GM08714 (cell line): ENCODE results near the gene BGN.

Experiments
- H3K4me3 ChIP-seq: fragments of 200-500 bp; sonication (Bioruptor generic); 2 replicates; pipeline ENCODE4 v1.5.1; 2014; ENCODE audit warnings: mild to moderate bottlenecking, low read length, inconsistent platforms
- ZNF274 ChIP-seq: IDR thresholded peaks from 2 replicates; pipeline ENCODE4 v1.6.1; 2012; ENCODE audit warnings: mild to moderate bottlenecking, low read depth, low read length

The BGN gene

GRCh38 chrX:153515435-153515834, 20.7 kb downstream of the BGN start:
- no peak overlapping the region for H3K4me3 ChIP-seq
- no peak for TF ChIP-seq ZNF274

- no peak overlapping the region for H3K4me3 ChIP-seq
- no peak for TF ChIP-seq ZNF274
Measured at GRCh38 chrX:153516073-153516472, 21.3 kb downstream of the BGN start.

GRCh38 chrX:153517423-153517822, 22.6 kb downstream of the BGN start, which contains the start of gene ATP2B3:
Gene ATP2B3, plus strand, starts transcription at chrX:153517642. Its CDS starts 18,606 bp downstream, at chrX:153536248.
- no peak within 1 kb of the TSS for H3K4me3 ChIP-seq
- no peak for TF ChIP-seq ZNF274

GRCh38 chrX:153517946-153518834, 23.4 kb downstream of the BGN start:
- TF ChIP-seq ZNF274, result no peak
- H3K4me3 ChIP-seq, result no peak overlapping the region

GRCh38 chrX:153519569-153520286, 24.9 kb downstream of the BGN start:
- no peak for TF ChIP-seq ZNF274
- H3K4me3 ChIP-seq, result no peak overlapping the region

GRCh38 chrX:153520287-153520917, 25.6 kb downstream of the BGN start:
- TF ChIP-seq ZNF274, result no peak
- no peak overlapping the region for H3K4me3 ChIP-seq

GRCh38 chrX:153521034-153521433, 26.3 kb downstream of the BGN start:
- TF ChIP-seq ZNF274, result no peak
- no peak overlapping the region for H3K4me3 ChIP-seq

- no peak overlapping the region for H3K4me3 ChIP-seq
Measured at GRCh38 chrX:153522259-153522658, 27.5 kb downstream of the BGN start.

GRCh38 chrX:153523269-153523668, 28.5 kb downstream of the BGN start:
- TF ChIP-seq ZNF274, result no peak
- H3K4me3 ChIP-seq, result no peak overlapping the region

More at GRCh38 chrX:153522259-153522658, 27.5 kb downstream of the BGN start:
- TF ChIP-seq ZNF274, result no peak

- TF ChIP-seq ZNF274, result no peak
Measured at GRCh38 chrX:153524234-153524633, 29.5 kb downstream of the BGN start.

GRCh38 chrX:153525451-153525850, 30.7 kb downstream of the BGN start:
- no peak overlapping the region for H3K4me3 ChIP-seq
- TF ChIP-seq ZNF274, result no peak

More at GRCh38 chrX:153524234-153524633, 29.5 kb downstream of the BGN start:
- H3K4me3 ChIP-seq, result no peak overlapping the region

GRCh38 chrX:153526042-153526441, 31.3 kb downstream of the BGN start:
- H3K4me3 ChIP-seq, result no peak overlapping the region
- TF ChIP-seq ZNF274, result no peak

- H3K4me3 ChIP-seq, result no peak overlapping the region
- TF ChIP-seq ZNF274, result no peak
Measured at GRCh38 chrX:153526801-153527200, 32.0 kb downstream of the BGN start.

- H3K4me3 ChIP-seq, result no peak overlapping the region
- TF ChIP-seq ZNF274, result no peak
Measured at GRCh38 chrX:153527208-153527607, 32.4 kb downstream of the BGN start.

GRCh38 chrX:153530411-153531129, 35.8 kb downstream of the BGN start:
- H3K4me3 ChIP-seq, result no peak overlapping the region
- no peak for TF ChIP-seq ZNF274
